ENCODE data around the gene RNF144A. TPM values are rescaled to one million over a fixed set of nuclear protein-coding genes. Genes with fewer than 3 reads are reported as not detected.

The RNF144A gene
- polyA plus RNA-seq, 1 of the 3 experiments (the other 2 are of a cell fraction), result 15.6 TPM

- Histone ChIP-seq H2AFZ (ENCODE audit: low read depth) (no peak overlapping the region), H3K4me1 (ENCODE audit: control insufficient read depth in 1 of 2, insufficient read depth in 2 of 2, low read depth in 1 of 2, low read length in 1 of 2) (peaks cover 0 to 24% of the 10 kb centered on the region in 2 experiments; a peak in 2 of 4 replicates), H3K4me2 (no peak overlapping the region), H3F3A (replicated peaks; ENCODE audit: insufficient read depth) (no peaks in the 10 kb centered on the region), H3K9me2 (no peaks in the 10 kb centered on the region), H3K9ac (no peak overlapping the region), H3K27me3 (ENCODE audit: insufficient read depth) (no peaks in the 10 kb centered on the region), H3K79me2 (ENCODE audit: insufficient read depth) (peaks cover 35% of the 10 kb centered on the region), H3K4me3 (ENCODE audit: low read depth in 2 of 2, low read length in 1 of 2) (no peak overlapping the region), H3K27ac (ENCODE audit: low read depth in 2 of 2, low read length in 1 of 2) (peak overlapping the region in 1 of 2 experiments; percentile 69; a peak in 2 of 4 replicates), H4K20me1 (ENCODE audit: insufficient read depth) (peaks cover 15% of the 10 kb centered on the region), H3K36me3 (replicated peaks in 1 of 2; ENCODE audit: control insufficient read depth in 1 of 2, insufficient read depth in 2 of 2, low read length in 1 of 2) (peaks cover 0 to 16% of the 10 kb centered on the region in 2 experiments), H3K9me3 (no peaks in the 10 kb centered on the region)
- ChIA-PET POLR2A (interaction anchor here (1.6 kb wide), 1 partner anchor 11 kb away, joined by 5 read pairs; no protein-coding TSS in a partner anchor), CTCF (interaction anchor here (0.7 to 1.8 kb wide), 6 partner anchors 11 to 76 kb away, joined by 3 to 9 read pairs (median 4); no protein-coding TSS in a partner anchor)
- no peak for DNase-seq
- 90% methylated on average over 4 of the region's 4 CpGs for WGBS (ENCODE audit: low lambda C conversion rate)
- no peak for TF ChIP-seq IRF3 (IDR thresholded peaks at IDR 0.05; ENCODE audit: low read depth, low read length)
- TF ChIP-seq MXI1 (IDR thresholded peaks at IDR 0.05; ENCODE audit: low read depth, low read length), result no peak
- no peak for TF ChIP-seq REST (IDR thresholded peaks at IDR 0.05; ENCODE audit: low read depth, low read length)
- no peak for TF ChIP-seq MAX (IDR thresholded peaks at IDR 0.05; ENCODE audit: low read depth)
- no peak for TF ChIP-seq YY1 (IDR thresholded peaks at IDR 0.05; ENCODE audit: low read depth)
- no peak for TF ChIP-seq FOSL2 (IDR thresholded peaks at IDR 0.05; ENCODE audit: borderline replicate concordance, low read depth)
- no peak for TF ChIP-seq USF1 (IDR thresholded peaks at IDR 0.05; ENCODE audit: borderline replicate concordance, low read depth)
- TF ChIP-seq POLR2AphosphoS5 (IDR thresholded peaks at IDR 0.05; ENCODE audit: low read depth, low read length), result no peak
- TF ChIP-seq FOXM1 (IDR thresholded peaks at IDR 0.05; ENCODE audit: low read depth), result no peak
- TF ChIP-seq RFX5 (IDR thresholded peaks at IDR 0.05; ENCODE audit: low read length), result no peak
- TF ChIP-seq TAF1 (IDR thresholded peaks at IDR 0.05; ENCODE audit: borderline replicate concordance, low read depth, low read length), result no peak
- TF ChIP-seq SIN3A (IDR thresholded peaks at IDR 0.05; ENCODE audit: borderline replicate concordance, low read depth, low read length), result no peak
- TF ChIP-seq CHD2 (IDR thresholded peaks at IDR 0.05; ENCODE audit: low read length, partially characterized antibody), result no peak
- no peak for TF ChIP-seq NRF1 (IDR thresholded peaks at IDR 0.05; ENCODE audit: low read depth, low read length)
- no peak for TF ChIP-seq ELF1 (IDR thresholded peaks at IDR 0.05)
- TF ChIP-seq FOXJ3 (CRISPR knock-in tag; IDR thresholded peaks at IDR 0.05), result no peak
- no peak for TF ChIP-seq SMC3 (IDR thresholded peaks at IDR 0.05; ENCODE audit: low read depth, low read length)
- no peak for TF ChIP-seq RXRA (IDR thresholded peaks at IDR 0.05; ENCODE audit: borderline replicate concordance, low read depth)
- no peak for TF ChIP-seq MEF2A (IDR thresholded peaks at IDR 0.05; ENCODE audit: borderline replicate concordance, low read depth)
Measured at GRCh38 chr2:6937582-6937981, 20.4 kb downstream of the RNF144A start.
